ENCODE data around the gene EML5.

GRCh38 chr14:88588081-88588480, 204.7 kb downstream of the EML5 start:
- TF ChIP-seq, protein P1, sequence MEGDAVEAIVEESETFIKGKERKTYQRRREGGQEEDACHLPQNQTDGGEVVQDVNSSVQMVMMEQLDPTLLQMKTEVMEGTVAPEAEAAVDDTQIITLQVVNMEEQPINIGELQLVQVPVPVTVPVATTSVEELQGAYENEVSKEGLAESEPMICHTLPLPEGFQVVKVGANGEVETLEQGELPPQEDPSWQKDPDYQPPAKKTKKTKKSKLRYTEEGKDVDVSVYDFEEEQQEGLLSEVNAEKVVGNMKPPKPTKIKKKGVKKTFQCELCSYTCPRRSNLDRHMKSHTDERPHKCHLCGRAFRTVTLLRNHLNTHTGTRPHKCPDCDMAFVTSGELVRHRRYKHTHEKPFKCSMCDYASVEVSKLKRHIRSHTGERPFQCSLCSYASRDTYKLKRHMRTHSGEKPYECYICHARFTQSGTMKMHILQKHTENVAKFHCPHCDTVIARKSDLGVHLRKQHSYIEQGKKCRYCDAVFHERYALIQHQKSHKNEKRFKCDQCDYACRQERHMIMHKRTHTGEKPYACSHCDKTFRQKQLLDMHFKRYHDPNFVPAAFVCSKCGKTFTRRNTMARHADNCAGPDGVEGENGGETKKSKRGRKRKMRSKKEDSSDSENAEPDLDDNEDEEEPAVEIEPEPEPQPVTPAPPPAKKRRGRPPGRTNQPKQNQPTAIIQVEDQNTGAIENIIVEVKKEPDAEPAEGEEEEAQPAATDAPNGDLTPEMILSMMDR (IDR thresholded peaks at IDR 0.05) = no peak
- TF ChIP-seq POLR2A (IDR thresholded peaks at IDR 0.05; ENCODE audit: low read depth) (no peak), POLR2AphosphoS5 (IDR thresholded peaks at IDR 0.05) (no peak), EP300 (IDR thresholded peaks at IDR 0.05) (no peak)
